Esophagus muscularis mucosa (tissue), 4 donors: ENCODE measurements around the gene BBS1. TPM values are rescaled to one million over a fixed set of nuclear protein-coding genes. Genes with fewer than 3 reads are reported as not detected.

Experiments
- DNase-seq: peaks from one replicate; pipeline ENCODE4 v3.0.0-alpha.2; 2017; ENCODE audit errors: extremely low spot score
- H3K27ac ChIP-seq, 4 donors: fragments of 200-600 bp; sonication (generic); replicated peaks in 1 of 4; 1 replicate in 3 of 4; 2 replicates in 1 of 4; pipeline ENCODE4 v1.5.1; 2016 to 2019; ENCODE audit warnings: mild to moderate bottlenecking in 1 of 4
- H3K27me3 ChIP-seq, 4 donors: fragments of 200-600 bp; sonication (generic); one replicate each; pipeline versions ENCODE4 v1.5.1 to v1.6.0; 2016 to 2019
- H3K36me3 ChIP-seq, 4 donors: fragments of 200-600 bp; sonication (generic); one replicate each; pipeline ENCODE4 v1.5.1; 2016 to 2019
- H3K4me1 ChIP-seq, 4 donors: fragments of 200-600 bp; sonication (generic); one replicate each; pipeline ENCODE4 v1.5.1; 2016 to 2019
- H3K4me3 ChIP-seq, 4 donors: fragments of 200-600 bp; sonication (generic); 1 replicate in 2 of 4; 2 replicates in 2 of 4; pipeline ENCODE4 v1.5.1; 2016 to 2019; ENCODE audit warnings: mild to moderate bottlenecking in 4 of 4, moderate library complexity in 1 of 4
- H3K9me3 ChIP-seq, 4 donors: fragments of 200-600 bp; sonication (generic); 1 replicate in 3 of 4; 2 replicates in 1 of 4; pipeline ENCODE4 v1.5.1; 2016 to 2019
- CTCF ChIP-seq, 3 experiments: fragments of 200-600 bp in 2 of 3; fragments of 450-650 bp in 1 of 3; sonication (generic) in 2 of 3; IDR thresholded peaks; one replicate each; pipeline ENCODE4 v1.5.1; 2017 to 2019; ENCODE audit warnings: antibody characterized with exemption in 3 of 3, mild to moderate bottlenecking in 2 of 3, moderate library complexity in 1 of 3
- EP300 ChIP-seq: sonication (generic); formaldehyde crosslinking; IDR thresholded peaks from one replicate; pipeline ENCODE4 v1.6.1; 2017; ENCODE audit warnings: antibody characterized with exemption
- POLR2A ChIP-seq: fragments of 450-650 bp; IDR thresholded peaks from one replicate; pipeline ENCODE4 v1.6.1; 2017; ENCODE audit warnings: antibody characterized with exemption, moderate library complexity, mild to moderate bottlenecking, low read depth
- POLR2AphosphoS5 ChIP-seq, 2 donors: sonication (generic); formaldehyde crosslinking; IDR thresholded peaks; one replicate each; pipeline ENCODE4 v1.6.1; 2017; ENCODE audit warnings: antibody characterized with exemption in 2 of 2
- WGBS: methylation state at CpG from one replicate; pipeline ENCODE4 v1.1.5; 2018; 5-methylcytosine and 5-hydroxymethylcytosine counted together
- intact Hi-C: fragments of 100-400 bp; cut with DNase I; formaldehyde crosslinking; loops from one replicate; pipeline ENCODE4 v1.15.1; 2023
- total RNA-seq, 4 donors: library from RNA; depleted of rRNA; stranded (reverse); fragments of >200 nt; gene quantifications; one replicate each; pipeline versions ENCODE4 v1.1.0 to v1.2.1, GENCODE V29; 2016

BBS1 gene
- total RNA-seq, 4 donors from 2014 or later: 68.1 to 78.5 (median 73.1) TPM

GRCh38 chr11:66549696-66550095 lies 39.3 kb downstream of the BBS1 start:
- WGBS: 92% methylated on average over 3 of the region's 3 CpGs
- Histone ChIP-seq H3K27ac (no peak overlapping the region), H3K9me3 (no peaks in the 10 kb centered on the region), H3K4me3 (no peak overlapping the region), H3K36me3 (no peaks in the 10 kb centered on the region), H3K4me1 (peaks cover 16 to 31% (median 20%) of the 10 kb centered on the region in 4 donors), H3K27me3 (no peaks in the 10 kb centered on the region)
- DNase-seq: no peak
- TF ChIP-seq POLR2AphosphoS5 (IDR thresholded peaks at IDR 0.05) (no peak), CTCF (IDR thresholded peaks at IDR 0.05) (no peak), EP300 (no peak), POLR2A (no peak)
- intact Hi-C loops: no loop called here

GRCh38 chr11:66550887-66551286 lies 40.5 kb downstream of the BBS1 start:
- Histone ChIP-seq H3K27me3 (no peaks in the 10 kb centered on the region), H3K4me3 (no peak overlapping the region), H3K9me3 (no peaks in the 10 kb centered on the region), H3K27ac (no peak overlapping the region), H3K4me1 (peaks cover 7 to 21% (median 11%) of the 10 kb centered on the region in 4 donors), H3K36me3 (no peaks in the 10 kb centered on the region)
- 95% methylated on average over 2 of the region's 4 CpGs for WGBS
- no peak for DNase-seq
- intact Hi-C loops: no loop called here
- TF ChIP-seq CTCF (IDR thresholded peaks at IDR 0.05) (no peak), EP300 (no peak), POLR2AphosphoS5 (IDR thresholded peaks at IDR 0.05) (no peak), POLR2A (no peak)

GRCh38 chr11:66554602-66555001 lies 44.2 kb downstream of the BBS1 start:
- TF ChIP-seq POLR2A: no peak
- TF ChIP-seq EP300: no peak
- TF ChIP-seq POLR2AphosphoS5 (IDR thresholded peaks at IDR 0.05): no peak
- no peak for TF ChIP-seq CTCF (IDR thresholded peaks at IDR 0.05)
- H3K27ac ChIP-seq: no peak overlapping the region
- 83% methylated on average over 5 of the region's 5 CpGs for WGBS

GRCh38 chr11:66555416-66555815 lies 45.0 kb downstream of the BBS1 start:
- H3K4me1 ChIP-seq: peaks cover 8 to 16% (median 12%) of the 10 kb centered on the region in 4 donors

More at GRCh38 chr11:66554602-66555001, 44.2 kb downstream of the BBS1 start:
- Histone ChIP-seq H3K36me3 (no peaks in the 10 kb centered on the region), H3K4me1 (peaks cover 8 to 14% (median 12%) of the 10 kb centered on the region in 4 donors), H3K9me3 (no peaks in the 10 kb centered on the region), H3K4me3 (no peak overlapping the region), H3K27me3 (peaks cover 0 to 10% (median 0%) of the 10 kb centered on the region in 4 donors)
- no peak for DNase-seq
- intact Hi-C loops: no loop called here

More at GRCh38 chr11:66555416-66555815, 45.0 kb downstream of the BBS1 start:
- no peak overlapping the region for H3K4me3 ChIP-seq
- H3K27me3 ChIP-seq: peaks cover 0 to 10% (median 0%) of the 10 kb centered on the region in 4 donors
- WGBS: 77% methylated on average over 3 of the region's 3 CpGs
- no peaks in the 10 kb centered on the region for H3K36me3 ChIP-seq
- TF ChIP-seq EP300 (no peak), POLR2A (no peak), CTCF (IDR thresholded peaks at IDR 0.05) (no peak), POLR2AphosphoS5 (IDR thresholded peaks at IDR 0.05) (no peak)
- intact Hi-C loops: no loop called here
- no peak overlapping the region for H3K27ac ChIP-seq
- H3K9me3 ChIP-seq: no peaks in the 10 kb centered on the region
- no peak for DNase-seq
